ENCODE data around the gene TSPAN13.

GRCh38 chr7:16803125-16803524 is 49.6 kb downstream of the TSPAN13 start:
- TF ChIP-seq, protein P1, sequence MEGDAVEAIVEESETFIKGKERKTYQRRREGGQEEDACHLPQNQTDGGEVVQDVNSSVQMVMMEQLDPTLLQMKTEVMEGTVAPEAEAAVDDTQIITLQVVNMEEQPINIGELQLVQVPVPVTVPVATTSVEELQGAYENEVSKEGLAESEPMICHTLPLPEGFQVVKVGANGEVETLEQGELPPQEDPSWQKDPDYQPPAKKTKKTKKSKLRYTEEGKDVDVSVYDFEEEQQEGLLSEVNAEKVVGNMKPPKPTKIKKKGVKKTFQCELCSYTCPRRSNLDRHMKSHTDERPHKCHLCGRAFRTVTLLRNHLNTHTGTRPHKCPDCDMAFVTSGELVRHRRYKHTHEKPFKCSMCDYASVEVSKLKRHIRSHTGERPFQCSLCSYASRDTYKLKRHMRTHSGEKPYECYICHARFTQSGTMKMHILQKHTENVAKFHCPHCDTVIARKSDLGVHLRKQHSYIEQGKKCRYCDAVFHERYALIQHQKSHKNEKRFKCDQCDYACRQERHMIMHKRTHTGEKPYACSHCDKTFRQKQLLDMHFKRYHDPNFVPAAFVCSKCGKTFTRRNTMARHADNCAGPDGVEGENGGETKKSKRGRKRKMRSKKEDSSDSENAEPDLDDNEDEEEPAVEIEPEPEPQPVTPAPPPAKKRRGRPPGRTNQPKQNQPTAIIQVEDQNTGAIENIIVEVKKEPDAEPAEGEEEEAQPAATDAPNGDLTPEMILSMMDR (IDR thresholded peaks at IDR 0.05; ENCODE audit: poor library complexity, severe bottlenecking) = no peak
- no peak for TF ChIP-seq RAD21 (conservative IDR thresholded peaks at IDR 0.05)
- TF ChIP-seq EZH2 (IDR thresholded peaks at IDR 0.05; ENCODE audit: borderline replicate concordance, insufficient read depth, low read length, poor library complexity, severe bottlenecking) = no peak
- TF ChIP-seq, protein P2, sequence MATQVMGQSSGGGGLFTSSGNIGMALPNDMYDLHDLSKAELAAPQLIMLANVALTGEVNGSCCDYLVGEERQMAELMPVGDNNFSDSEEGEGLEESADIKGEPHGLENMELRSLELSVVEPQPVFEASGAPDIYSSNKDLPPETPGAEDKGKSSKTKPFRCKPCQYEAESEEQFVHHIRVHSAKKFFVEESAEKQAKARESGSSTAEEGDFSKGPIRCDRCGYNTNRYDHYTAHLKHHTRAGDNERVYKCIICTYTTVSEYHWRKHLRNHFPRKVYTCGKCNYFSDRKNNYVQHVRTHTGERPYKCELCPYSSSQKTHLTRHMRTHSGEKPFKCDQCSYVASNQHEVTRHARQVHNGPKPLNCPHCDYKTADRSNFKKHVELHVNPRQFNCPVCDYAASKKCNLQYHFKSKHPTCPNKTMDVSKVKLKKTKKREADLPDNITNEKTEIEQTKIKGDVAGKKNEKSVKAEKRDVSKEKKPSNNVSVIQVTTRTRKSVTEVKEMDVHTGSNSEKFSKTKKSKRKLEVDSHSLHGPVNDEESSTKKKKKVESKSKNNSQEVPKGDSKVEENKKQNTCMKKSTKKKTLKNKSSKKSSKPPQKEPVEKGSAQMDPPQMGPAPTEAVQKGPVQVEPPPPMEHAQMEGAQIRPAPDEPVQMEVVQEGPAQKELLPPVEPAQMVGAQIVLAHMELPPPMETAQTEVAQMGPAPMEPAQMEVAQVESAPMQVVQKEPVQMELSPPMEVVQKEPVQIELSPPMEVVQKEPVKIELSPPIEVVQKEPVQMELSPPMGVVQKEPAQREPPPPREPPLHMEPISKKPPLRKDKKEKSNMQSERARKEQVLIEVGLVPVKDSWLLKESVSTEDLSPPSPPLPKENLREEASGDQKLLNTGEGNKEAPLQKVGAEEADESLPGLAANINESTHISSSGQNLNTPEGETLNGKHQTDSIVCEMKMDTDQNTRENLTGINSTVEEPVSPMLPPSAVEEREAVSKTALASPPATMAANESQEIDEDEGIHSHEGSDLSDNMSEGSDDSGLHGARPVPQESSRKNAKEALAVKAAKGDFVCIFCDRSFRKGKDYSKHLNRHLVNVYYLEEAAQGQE (IDR thresholded peaks at IDR 0.05; ENCODE audit: borderline replicate concordance) = no peak
- TF ChIP-seq MXI1 (conservative IDR thresholded peaks at IDR 0.05; ENCODE audit: poor library complexity, severe bottlenecking) = no peak
- TF ChIP-seq POLR2AphosphoS5 (IDR thresholded peaks at IDR 0.05) = no peak

Data from neural cell (in vitro differentiated cells).